Testis (tissue), 2 donors: Measurements from ENCODE around the gene NLGN2.

Source experiments
- POLR2A ChIP-seq: fragments of 450-650 bp; IDR thresholded peaks from one replicate; pipeline ENCODE4 v1.6.1; 2017; ENCODE audit warnings: antibody characterized with exemption, mild to moderate bottlenecking, moderate library complexity
- TF ChIP-seq, protein P1 (sequence below), 3 experiments: fragments of 450-650 bp in 2 of 3; fragments of 200-600 bp in 1 of 3; sonication (generic) in 1 of 3; IDR thresholded peaks; one replicate each; pipeline ENCODE4 v1.5.1; 2016 to 2019; ENCODE audit warnings: antibody characterized with exemption in 3 of 3, mild to moderate bottlenecking in 2 of 3, moderate library complexity in 1 of 3

- TF ChIP-seq, protein P1, sequence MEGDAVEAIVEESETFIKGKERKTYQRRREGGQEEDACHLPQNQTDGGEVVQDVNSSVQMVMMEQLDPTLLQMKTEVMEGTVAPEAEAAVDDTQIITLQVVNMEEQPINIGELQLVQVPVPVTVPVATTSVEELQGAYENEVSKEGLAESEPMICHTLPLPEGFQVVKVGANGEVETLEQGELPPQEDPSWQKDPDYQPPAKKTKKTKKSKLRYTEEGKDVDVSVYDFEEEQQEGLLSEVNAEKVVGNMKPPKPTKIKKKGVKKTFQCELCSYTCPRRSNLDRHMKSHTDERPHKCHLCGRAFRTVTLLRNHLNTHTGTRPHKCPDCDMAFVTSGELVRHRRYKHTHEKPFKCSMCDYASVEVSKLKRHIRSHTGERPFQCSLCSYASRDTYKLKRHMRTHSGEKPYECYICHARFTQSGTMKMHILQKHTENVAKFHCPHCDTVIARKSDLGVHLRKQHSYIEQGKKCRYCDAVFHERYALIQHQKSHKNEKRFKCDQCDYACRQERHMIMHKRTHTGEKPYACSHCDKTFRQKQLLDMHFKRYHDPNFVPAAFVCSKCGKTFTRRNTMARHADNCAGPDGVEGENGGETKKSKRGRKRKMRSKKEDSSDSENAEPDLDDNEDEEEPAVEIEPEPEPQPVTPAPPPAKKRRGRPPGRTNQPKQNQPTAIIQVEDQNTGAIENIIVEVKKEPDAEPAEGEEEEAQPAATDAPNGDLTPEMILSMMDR (IDR thresholded peaks at IDR 0.05): no peak
- no peak for TF ChIP-seq POLR2A
Measured at GRCh38 chr17:7367083-7367482, 40.6 kb upstream of the NLGN2 start.
